Activated CD8-positive, alpha-beta memory T cell treated with anti-CD3 and anti-CD28 coated beads for 1 hour (primary cell): ENCODE data around the gene NBPF1.
"Not testable (repeated sequence)": the region's sequence is repeated elsewhere in the genome, so short reads cannot be mapped to it uniquely, and the experiment has no call there.

Experiments used
- DNase-seq, 2 donors: peaks; one replicate each; pipeline ENCODE4 v3.0.0-alpha.2; 2020; ENCODE audit warnings: low read depth in 1 of 2; ENCODE audit errors: extremely low read depth in 1 of 2

The NBPF1 gene

GRCh38 chr1:16607853-16608815 lies 5.2 kb downstream of the NBPF1 start:
- DNase-seq, result not testable (repeated sequence)

- DNase-seq, result no peak
Measured at GRCh38 chr1:16607433-16607851, 5.9 kb downstream of the NBPF1 start.

DNA sequence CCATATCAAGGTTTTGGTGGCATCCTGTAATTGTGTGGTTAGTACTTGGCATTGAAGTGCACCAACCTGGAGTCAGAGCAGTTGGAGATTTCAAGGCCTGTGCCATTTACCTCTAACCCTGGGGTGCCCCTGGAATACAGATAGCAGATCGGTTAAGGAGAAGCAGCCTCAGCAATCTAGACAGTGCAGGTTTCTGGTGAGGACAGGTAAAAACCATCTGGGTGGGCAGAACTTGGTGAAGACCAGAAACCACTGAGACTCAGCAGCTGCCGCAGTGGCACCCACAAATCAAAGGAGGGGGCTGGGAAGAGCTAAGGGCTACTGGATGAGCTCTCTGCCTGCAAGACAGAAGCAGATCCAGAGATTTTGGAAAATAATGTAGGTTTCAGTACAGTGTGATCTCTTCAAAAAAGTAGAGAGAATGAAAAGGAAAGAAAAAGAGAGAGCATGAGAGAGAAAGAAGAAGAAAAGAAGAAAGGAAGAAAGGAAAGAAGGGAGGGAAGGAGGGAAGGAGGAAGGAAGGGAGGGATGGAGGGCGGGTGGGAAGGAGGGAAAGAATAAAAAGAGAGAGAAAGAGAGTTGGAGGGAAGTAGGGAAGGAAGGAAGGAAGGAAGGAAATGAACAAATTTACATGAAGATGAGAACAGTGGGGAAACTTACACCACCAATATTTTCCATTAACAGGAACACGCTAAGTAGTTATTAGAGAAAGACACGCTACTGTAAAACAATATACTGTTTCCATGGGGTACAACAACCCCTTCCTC lies 6.5 kb downstream of the NBPF1 start:
- not testable (repeated sequence) for DNase-seq

GRCh38 chr1:16605532-16606505 lies 7.5 kb downstream of the NBPF1 start:
- DNase-seq, result no peak

DNA sequence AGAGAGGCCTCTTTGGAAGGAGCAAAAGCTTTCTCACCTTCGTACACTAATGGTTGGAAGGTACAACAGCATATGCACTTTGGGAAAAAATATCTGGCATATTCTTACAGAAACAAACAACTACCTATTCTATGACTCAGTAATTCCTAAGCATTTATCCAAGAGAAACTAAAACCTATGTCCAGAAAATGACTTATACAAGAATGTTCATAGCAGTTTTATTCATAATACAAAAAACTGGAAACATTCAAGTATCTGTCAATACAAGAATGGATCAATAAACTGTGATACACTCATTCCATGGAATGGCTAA lies 8.2 kb downstream of the NBPF1 start:
- DNase-seq, result no peak

- DNase-seq, result not testable (repeated sequence)
Measured at GRCh38 chr1:16604514-16605212, 8.7 kb downstream of the NBPF1 start.

DNA sequence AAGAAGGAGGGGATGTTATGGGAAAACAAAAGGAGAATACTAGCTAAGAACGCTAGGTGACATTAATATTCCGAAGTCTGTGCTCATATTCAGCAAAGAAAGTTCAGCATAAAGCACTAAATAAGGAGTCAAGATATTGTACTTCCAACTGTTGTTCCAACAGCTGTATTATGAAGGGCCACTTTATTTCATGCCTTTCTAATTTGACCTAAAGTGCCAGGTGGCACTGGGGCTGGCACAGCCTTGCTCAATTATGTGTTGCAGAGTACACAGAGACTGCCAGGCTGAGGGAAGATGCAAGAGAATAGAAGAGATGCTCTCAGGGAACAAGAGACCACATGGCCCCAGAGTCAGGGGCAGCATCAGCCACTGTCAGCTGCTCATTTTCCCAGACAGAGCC lies 9.7 kb downstream of the NBPF1 start:
- not testable (repeated sequence) for DNase-seq

- not testable (repeated sequence) for DNase-seq
Measured at GRCh38 chr1:16602336-16603011, 10.9 kb downstream of the NBPF1 start.

- DNase-seq, result not testable (repeated sequence)
Measured at GRCh38 chr1:16600855-16601786, 12.2 kb downstream of the NBPF1 start.

DNA sequence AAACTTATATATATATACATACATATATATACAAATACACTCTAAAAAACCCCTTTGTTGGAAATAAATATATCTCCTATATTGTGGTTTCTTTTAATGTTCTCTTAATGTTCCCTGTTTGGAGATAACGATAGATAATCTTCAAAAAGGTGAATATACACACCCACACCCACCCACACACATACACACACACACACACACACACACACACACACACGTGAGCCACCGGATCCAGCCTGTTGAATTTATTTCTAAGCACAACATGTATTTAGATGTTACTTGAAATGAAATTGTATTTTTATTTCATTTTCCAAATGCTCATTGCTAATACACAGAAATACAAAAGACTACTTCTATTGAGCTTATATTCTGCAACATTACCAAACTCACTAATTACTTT lies 14.0 kb downstream of the NBPF1 start:
- DNase-seq, result not testable (repeated sequence)

DNA sequence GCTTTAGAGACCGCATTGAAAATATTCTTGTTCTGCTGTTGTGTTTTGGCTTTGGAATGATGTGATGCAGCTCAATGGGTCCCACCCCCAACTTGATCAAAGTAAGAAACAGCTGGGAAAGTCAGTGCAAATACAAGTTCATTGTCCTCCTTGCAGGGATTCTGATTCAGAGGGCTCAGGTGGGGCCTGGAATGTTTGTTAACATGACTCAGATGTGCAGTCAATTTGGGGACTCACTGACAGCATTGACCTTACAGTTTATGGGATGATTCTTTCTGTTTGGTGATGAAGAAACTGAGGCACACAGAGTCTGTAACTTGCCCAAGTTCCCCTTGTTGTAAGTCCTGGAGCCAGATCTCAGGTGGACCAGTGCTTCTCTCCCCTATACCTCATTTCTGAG lies 18.1 kb downstream of the NBPF1 start:
- not testable (repeated sequence) for DNase-seq

DNA sequence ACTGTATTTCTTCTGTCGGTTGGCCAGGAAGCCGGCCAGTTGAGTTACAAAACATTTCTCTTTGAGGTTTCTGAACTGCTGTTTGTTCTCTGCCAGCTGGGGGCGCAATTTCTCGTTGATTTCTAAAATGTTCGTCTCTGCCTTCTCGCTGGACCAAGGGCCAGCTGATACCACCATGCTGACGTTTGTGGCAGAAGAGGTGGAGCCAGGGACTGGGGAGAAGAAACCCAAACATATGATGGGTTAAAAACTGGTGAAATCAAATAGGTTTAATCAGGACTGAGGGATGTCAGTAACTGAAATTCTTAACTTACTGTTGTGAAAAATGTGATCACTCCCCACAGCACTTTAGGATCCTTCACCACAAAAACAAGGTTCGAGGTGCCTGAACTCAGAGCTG lies 21.5 kb downstream of the NBPF1 start:
- DNase-seq, result not testable (repeated sequence)

DNA sequence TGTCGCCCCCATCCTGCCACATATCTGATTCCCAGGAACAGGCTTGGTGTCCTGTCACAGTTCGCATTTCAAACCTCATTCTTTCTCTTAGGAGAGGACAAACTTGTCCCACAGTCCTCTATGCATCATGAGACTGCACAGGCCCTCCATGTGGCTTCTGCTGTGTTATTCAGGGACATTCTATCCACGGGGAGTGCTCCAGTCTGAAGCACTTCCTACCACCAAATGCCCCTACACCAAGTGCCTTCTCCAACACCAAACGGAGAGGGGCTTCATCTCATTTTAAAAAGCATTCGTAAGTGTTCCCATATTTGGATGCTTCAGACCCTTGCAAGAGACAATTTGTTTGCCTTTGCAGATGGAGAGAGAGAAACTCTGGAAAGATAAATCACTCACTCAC lies 25.3 kb downstream of the NBPF1 start:
- DNase-seq, result not testable (repeated sequence)

GRCh38 chr1:16587639-16588038 lies 25.7 kb downstream of the NBPF1 start:
- DNase-seq, result not testable (repeated sequence)

- DNase-seq, result not testable (repeated sequence)
Measured at GRCh38 chr1:16565324-16565723, 48.0 kb downstream of the NBPF1 start.

GRCh38 chr1:16561035-16561434 lies 52.3 kb downstream of the NBPF1 start:
- DNase-seq, result not testable (repeated sequence)

- not testable (repeated sequence) for DNase-seq
Measured at GRCh38 chr1:16560498-16560897, 52.9 kb downstream of the NBPF1 start.

- not testable (repeated sequence) for DNase-seq
Measured at GRCh38 chr1:16559688-16560087, 53.7 kb downstream of the NBPF1 start.
